GM19328 (cell line): ENCODE data around the gene LGALS13.

Experiments used
- ATAC-seq: cut with Tn5 transposase; IDR thresholded peaks from one replicate; pipeline ENCODE4 v1.9.1; 2021; ENCODE audit warnings: mild to moderate bottlenecking, moderate library complexity; ENCODE audit not compliant: unreplicated experiment

LGALS13 gene

GRCh38 chr19:39602224-39602623, at the start of gene LGALS13:
LGALS13 (plus strand) TSS chr19:39602524; CDS start chr19:39602569, 45 bp downstream.
- no peak for ATAC-seq

DNA sequence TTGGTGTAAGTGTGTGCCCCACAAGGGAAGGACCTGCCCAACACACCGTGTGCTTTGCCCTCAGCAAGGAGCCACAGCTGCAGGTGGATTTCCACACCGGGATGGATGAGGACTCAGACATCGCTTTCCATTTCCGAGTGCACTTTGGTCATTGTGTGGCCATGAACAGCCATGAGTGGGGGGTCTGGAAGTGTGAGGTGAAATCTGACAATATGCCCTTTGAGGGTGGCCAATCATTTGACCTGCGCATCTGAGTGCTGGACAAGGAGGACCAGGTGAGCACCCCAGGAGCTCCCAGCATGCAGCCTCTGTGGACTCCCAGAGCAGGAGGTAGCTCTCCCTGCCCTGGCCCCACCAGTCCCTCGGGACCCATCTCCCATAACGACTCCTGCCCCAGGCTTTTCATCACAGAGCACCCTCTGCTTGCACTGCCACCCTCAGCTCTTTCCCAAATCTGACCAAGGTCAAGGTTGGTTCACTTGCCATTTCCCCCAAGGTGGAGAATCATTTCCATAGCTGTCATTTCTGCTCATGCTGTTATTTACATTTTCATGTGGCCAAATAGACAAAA, 49.2 kb upstream of the LGALS13 start:
- no peak for ATAC-seq

DNA sequence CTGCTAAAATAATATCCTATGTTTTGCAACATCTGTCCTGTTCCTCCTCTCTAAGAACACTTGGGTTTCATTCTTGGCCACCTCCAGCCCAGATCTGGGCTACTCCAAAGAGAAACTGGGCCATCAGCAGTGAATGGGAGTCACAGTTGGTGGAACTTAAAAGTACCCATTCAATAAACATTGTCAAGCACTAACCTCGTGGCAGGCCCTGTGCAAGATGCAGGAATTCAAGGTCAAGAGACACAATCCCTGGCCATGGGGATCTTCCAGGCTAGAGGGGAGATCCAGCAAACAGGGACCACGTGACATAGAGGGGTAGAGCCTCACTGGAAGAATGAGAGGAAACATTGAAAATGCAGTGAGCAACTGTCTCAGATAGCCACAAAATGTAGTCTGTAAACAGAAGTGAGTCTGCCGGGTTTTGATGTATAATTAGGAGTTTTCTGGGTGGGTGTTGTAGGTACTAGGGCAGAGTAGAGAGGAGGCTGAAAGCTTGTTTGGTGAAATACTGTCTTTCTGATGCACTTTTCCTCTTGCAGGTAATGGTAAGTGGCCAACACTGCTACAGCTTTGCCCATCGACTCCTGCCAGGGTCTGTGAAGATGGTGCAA, 47.5 kb upstream of the LGALS13 start:
- ATAC-seq = no peak

- ATAC-seq = no peak
These were observed 46.4 kb upstream of the LGALS13 start for GRCh38 chr19:39555883-39556282.

DNA sequence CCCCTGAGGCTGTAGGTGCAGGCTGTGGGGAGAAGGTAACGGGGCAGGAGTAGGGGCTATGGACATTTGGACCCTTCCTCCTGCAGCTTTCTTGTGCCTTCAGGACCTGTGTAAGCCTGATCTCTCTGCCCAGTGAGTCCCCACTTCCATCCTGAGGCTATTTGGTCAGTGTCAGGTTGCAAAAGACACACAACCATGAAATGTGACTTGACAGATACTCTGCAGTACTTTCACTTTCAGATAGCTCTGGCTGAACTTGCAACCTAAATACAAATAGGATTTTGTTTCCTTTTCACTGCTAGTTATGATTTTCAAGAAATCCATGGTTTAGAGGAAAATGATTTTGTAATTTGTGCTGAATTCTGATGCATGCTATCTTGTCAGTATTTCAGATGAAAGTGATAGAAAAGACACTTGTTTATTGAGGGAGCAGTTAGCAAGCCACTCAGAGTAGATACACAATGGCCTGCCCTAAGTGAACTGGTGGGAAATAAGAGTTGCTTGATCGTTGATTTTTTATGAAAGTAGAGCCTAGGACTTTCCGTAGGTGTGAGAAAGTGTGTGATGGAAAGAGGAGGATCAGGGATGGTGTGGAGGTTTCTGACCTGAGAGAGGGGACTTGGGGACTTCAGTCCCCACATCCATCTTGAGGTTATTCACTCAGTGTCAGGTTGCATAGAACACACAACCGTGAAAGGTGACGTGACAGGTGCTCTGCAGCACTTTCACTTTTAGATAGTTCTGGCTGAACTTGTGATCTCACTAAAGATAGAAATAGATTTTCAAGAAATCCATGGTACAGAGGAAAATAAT, 44.3 kb upstream of the LGALS13 start:
- ATAC-seq = no peak

DNA sequence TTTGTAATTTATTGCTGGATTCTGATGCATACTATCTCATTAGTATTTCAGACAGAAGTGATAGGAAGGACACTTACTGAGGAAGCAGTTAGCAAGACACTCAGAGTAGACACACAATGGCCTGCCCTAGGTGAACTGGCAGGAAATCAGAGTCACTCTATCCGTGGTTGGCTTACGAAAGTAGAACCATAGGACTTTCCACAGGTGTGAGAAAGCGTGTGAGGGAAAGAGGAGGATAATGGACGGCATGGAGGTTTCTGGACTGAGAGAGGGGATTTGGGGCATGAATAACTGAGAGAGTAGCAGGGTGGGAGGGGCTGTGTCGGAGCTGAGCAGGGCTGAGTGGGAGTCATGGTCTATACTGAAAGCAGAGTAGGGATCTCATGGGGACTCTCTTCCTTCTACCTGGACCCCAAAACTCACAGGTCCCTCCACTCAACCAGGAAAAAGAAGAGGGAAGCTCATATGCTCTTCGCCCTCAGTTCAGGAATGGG, 43.7 kb upstream of the LGALS13 start:
- no peak for ATAC-seq

DNA sequence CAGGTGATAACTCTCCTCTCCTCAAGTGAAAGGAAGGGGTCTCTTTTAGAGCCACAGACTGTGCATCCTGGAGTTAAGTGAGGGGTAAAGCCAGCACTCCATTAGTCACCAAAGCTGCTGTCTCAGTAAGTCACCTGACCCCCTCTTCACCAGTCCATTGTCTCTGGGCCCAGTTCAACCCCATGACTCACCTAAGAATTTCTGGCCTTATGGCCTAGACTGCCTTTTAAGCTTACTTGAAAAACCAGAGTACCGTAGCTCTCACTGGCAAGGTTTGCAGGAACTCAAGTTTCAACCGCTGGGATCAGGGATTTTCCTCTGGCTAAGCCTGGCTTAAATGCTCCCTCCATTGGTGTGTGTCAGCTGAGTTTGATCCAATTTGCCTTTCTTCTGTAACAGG, 38.9 kb upstream of the LGALS13 start:
- no peak for ATAC-seq

DNA sequence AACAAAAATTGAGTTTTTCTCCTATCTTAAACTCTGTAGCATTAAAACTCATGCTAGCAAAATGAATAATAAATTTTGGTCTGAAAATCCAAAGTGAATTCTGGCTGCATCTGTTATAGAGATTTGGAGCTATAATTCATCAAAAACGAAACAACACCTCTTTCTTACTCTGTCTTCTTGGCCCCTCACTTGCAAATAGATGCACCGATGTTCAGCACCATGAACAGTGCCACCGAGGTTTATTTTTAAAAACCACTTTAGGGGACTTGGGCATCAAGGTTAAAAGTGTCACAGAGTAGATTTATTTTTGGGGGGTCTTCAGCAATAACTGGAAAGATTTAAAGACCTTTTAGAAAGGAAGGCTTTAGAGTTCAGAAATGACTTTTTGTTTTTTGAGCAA, 36.3 kb upstream of the LGALS13 start:
- no peak for ATAC-seq

DNA sequence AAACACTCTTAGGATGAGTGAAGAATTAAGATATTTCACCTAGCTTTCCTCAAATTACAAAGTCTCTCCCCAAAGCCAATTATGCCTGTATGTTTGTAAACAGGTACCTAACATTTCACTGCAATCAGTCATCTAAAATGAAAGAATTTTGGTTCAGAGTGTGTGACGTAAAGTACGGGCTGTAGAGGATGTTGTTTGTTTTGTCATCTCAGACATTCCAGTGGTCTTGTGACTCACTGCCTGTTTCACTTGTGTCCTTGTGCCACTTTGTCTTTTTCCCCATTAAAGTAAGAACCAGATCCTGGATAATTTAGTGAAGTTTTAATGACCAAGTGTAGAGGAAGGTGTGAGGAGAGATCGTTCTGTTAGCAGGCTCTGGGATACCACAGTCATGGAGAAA, 33.7 kb upstream of the LGALS13 start:
- ATAC-seq = no peak

GRCh38 chr19:39582442-39582841, 19.9 kb upstream of the LGALS13 start:
- no peak for ATAC-seq

- no peak for ATAC-seq
These were observed 19.3 kb upstream of the LGALS13 start for GRCh38 chr19:39582891-39583625.

DNA sequence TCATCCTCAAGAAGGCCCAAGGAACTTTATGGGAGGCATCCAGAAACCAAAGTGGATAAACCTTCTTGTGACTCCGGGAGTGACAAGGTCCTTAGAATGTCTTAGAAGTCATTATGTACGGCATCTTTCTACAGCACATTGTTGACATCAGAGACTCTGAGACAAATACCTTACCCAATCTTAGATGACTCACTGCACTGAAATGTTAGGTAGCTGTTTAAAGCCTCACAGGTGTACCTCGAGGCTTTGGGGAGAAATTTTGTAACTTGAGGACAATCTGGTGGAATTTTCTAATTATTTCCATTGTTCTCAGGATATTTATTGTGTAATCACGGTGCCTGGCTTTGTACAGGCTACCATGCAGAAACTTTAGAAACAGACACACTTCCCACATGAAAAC, 14.8 kb upstream of the LGALS13 start:
- ATAC-seq = no peak

DNA sequence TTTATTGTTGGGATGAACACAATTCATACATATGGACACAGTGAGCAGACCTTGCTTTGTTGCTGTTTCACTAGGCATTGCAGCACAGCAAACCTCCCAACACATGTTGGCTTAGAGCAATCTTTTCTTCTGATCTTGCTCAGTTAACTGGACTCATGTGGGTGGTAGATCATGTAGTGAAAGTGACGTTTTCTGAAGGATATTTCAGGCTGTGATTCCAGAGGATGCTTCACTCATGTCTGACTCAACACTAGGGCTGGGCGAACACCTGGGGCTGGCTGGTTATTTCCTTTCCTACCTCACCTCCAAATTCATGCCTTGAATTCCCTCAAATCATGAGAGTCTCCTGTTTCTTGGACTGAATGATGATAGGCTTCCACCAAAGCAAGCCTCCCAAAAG, 14.3 kb upstream of the LGALS13 start:
- ATAC-seq = no peak

DNA sequence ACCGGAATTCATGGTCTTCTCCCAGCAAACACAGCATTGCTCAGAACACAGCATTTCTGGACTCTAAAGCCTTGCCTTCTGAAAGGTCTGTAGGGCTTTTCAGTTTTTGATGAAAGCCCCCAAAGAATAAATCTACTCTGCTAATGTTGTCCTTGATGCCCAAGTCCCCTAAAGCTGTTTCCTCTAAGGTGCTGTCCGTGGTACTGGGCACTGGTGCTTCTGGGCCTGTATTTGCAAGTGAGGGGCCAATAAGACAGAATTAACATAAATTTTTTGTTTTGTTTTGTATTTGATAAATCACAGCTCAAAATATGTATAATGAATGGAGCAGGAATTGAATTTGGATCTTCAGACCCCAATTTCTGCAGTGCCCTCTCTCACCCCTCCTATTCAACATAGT, 12.1 kb upstream of the LGALS13 start:
- ATAC-seq = no peak

- no peak for ATAC-seq
These were observed 9.9 kb upstream of the LGALS13 start for GRCh38 chr19:39592381-39592780.

GRCh38 chr19:39595950-39596349, 6.4 kb upstream of the LGALS13 start:
- no peak for ATAC-seq

GRCh38 chr19:39596911-39597310, 5.4 kb upstream of the LGALS13 start:
- no peak for ATAC-seq

GRCh38 chr19:39599116-39599515, 3.2 kb upstream of the LGALS13 start:
- ATAC-seq = no peak

- no peak for ATAC-seq
These were observed 1.5 kb downstream of the LGALS13 start for GRCh38 chr19:39603825-39604224.

DNA sequence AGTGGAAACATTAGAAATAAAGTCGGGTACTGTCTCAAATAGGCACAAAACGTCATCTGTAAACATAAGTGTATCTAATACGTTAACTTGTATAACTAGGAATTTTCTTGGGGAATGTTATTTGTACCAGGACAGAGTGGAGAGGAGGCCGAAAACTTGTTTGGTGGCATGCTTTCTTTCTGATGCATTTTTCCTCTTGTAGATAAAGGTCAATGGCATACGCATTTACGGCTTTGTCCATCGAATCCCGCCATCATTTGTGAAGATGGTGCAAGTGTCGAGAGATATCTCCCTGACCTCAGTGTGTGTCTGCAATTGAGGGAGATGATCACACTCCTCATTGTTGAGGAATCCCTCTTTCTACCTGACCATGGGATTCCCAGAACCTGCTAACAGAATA, 4.7 kb downstream of the LGALS13 start:
- no peak for ATAC-seq

GRCh38 chr19:39607561-39607960, 5.2 kb downstream of the LGALS13 start:
- no peak for ATAC-seq
